Occipital lobe (tissue), 2 donors: ENCODE measurements around the gene USP48. TPM values are rescaled to one million over a fixed set of nuclear protein-coding genes. Genes with fewer than 3 reads are reported as not detected.
"Not testable (repeated sequence)": the region's sequence is repeated elsewhere in the genome, so short reads cannot be mapped to it uniquely, and the experiment has no call there.

Experiments used
- DNase-seq: peaks from one replicate; lab custom pipeline; 2025; lab: John Stamatoyannopoulos, UW
- total RNA-seq: library from RNA; depleted of rRNA; stranded (reverse); fragments of >200 nt; gene quantifications from one replicate; pipeline ENCODE4 v1.2.3, GENCODE V29; 2014

Gene USP48
- total RNA-seq, 1 donor from 2014 or later: 85.8 TPM

DNA sequence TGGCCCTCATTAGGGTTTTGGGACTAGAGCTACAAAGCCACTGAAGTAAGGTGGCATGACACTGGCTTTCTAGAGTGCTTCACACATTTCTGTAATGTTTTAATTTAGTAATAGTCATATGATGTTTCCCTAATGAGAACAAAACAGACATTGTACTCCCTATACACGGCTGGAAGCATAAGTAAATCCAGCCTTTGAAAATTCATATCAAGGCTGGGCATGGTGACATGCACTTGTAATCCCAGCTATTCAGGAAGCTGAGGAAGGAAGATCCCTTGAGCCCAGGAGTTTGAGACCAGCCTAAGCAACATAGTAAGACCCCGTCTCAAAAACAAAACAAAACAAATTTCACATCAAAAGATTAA lies 7.4 kb downstream of the USP48 start:
- no peak for DNase-seq

DNA sequence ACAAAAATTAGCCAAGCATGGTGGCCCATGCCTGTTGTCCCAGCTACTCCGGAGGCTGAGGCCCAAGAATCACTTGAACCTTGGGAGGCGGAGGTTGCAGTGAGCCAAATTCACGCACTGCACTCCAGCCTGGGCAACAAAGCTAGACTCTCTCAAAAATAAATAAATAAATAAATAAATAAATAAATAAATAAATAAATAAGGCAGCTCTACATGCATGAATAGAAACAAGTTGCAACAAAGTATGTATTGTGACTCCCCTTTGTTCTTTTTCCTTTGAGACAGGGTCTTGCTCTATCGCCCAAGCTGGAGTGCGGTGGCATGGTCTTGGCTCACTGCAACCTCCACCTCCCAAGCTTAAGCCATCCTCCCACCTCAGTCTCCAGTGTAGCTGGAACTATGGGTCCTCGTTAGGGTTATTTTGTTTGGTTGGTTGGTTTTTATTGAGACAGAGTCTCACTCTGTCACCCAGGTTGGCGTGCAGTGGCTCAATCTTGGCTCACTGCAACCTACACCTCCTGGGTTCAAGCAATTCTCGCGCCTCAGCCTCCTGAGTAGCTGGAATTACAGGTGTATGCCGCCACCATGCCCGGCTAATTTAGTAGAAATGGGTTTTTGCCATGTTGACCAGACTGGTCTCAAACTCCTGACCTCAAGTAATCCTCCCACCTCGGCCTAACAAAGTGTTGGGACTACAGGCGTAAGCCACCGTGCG lies 8.0 kb downstream of the USP48 start:
- no peak for DNase-seq

DNA sequence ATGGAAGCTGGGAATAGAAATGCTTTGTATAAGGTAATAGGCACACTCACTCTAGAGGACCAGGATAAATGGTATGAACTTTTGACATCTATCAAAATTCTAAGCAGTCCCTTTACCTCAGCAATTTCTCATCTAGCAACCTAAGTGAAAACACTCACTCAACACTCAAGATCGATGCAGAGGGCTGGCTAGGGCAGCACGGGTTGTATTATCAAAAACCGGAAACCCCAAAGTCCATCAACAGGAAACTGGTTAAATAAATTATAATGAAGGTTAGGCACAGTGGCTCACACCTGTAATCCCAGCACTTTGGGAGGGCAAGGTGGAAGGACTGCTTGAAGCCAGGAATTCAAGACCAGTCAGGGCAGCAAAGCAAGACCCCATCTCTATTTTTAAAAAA lies 9.4 kb downstream of the USP48 start:
- DNase-seq: no peak

DNA sequence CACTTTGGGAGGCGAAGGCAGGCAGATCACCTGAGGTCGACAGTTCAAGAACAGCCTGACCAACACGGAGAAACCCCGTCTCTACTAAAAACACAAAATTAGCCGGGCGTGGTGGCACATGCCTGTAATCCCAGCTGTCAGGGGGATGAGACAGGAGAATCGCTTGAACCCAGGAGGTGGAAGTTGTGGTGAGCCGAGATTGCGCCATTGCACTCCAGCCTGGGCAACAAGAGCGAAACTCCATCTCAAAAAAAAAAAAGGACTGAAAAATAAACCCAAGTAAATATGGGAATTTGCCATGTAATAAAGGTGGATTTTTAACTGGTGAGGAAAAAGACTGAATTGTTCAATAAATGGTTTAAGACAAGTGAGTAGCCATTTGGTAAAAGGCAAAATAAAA lies 11.3 kb downstream of the USP48 start:
- DNase-seq: not testable (repeated sequence)

DNA sequence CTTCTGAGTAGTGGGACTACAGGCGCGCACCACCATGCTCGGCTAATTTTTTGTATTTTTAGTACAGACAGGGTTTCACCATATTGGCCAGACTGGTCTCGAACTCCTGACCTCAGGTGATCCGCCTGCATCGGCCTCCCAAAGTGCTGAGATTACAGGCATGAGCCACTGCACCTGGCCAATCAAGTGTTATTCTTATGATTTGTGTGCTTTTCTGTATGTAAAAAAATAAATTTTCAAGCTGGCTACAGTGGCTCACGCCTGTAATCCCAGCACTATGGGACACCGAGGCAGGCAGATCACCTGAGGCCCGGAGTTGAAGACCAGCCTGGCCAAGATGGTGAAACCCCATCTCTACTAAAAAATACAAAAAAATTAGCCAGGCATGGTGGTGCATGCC lies 12.3 kb downstream of the USP48 start:
- not testable (repeated sequence) for DNase-seq

DNA sequence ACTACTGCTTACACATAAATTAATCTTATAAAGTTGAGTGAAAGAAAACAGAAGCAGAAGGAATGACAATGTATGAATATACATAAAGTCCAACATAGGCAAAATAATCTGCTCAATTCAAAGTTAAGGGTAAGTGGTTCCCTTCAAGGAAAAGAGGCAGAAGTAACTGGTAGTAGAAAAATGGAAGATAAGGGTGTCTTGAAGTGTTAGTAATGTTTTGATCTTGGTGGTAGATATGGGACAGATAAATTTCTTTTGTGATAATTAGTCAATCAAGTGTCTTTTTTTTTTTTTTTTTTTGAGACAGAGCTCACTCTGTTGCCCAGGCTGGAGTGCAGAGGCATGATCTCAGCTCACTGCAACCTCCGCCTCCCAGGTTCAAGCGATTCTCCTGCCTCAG lies 12.7 kb downstream of the USP48 start:
- DNase-seq: no peak

DNA sequence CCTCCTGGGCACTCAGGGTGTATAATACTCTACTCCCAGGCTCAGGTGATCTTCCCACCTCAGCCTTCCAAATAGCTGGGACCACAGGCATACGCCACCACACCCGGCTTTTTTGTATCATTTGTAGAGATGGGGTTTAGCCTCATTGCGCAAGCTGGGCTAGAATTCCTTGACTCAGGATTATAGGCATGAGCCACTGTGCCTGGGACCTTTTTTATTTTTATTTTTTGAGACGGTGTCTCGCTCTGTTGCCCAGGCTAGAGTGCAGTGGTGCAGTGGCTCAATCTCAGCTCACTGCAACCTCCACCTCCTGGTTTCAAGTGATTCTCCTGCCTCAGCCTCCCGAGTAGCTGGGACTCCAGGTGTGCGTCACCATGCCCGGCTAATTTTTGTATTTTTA lies 15.8 kb downstream of the USP48 start:
- DNase-seq: not testable (repeated sequence)

DNA sequence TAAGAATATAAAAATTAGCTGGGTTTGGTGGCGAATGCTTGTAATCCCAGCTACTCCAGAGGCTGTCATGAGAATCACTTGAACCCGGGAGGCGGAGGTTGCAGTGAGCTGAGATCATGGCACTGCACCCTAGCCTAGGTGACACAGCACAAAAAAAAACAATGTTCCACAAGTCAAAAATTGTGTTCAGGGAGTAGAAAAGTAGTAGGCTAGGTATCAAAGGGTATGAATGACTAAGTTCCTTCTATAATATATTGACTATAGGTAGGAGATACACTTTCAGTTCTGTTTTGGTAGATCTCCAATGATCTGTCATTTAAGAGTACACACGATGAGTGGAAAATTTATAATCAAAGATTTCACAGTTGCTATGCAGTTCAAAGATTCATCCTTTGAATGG lies 16.7 kb downstream of the USP48 start:
- no peak for DNase-seq

DNA sequence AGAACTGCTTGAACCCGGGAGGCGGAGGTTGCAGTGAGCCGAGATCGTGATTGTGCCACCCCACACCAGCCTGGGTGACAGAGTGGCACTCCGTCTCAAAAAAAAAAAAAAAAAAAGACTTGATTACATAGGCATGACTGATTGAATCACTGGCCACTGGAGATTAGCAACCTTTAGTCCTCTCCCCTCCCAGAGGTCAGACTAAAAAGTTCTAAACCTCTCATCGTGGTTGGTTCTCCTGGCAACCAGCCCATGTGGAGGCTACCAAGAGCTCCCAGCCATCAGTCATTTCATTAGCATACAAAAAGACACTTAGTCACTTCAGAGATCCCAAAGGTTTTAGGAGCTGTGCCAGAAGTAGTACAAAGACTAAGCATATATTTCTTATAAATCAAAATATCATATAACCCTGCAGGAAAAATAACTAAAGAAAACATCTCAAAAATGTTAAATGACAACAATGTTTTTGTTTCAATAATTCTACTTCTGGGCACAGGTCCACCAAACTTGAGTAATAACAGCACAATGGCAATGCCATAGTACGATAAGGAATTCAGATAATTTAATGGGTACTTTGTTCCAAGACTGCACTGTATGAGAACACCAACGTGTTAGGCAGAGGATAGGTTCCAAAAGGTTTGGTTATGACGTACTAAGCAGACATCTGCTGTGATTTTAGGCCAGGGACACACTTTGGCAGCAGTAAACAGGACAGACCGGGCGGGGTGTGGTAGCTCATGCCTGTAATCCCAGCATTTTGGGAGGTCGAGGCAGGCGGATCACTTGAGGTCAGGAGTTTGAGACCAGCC lies 18.1 kb downstream of the USP48 start:
- no peak for DNase-seq

DNA sequence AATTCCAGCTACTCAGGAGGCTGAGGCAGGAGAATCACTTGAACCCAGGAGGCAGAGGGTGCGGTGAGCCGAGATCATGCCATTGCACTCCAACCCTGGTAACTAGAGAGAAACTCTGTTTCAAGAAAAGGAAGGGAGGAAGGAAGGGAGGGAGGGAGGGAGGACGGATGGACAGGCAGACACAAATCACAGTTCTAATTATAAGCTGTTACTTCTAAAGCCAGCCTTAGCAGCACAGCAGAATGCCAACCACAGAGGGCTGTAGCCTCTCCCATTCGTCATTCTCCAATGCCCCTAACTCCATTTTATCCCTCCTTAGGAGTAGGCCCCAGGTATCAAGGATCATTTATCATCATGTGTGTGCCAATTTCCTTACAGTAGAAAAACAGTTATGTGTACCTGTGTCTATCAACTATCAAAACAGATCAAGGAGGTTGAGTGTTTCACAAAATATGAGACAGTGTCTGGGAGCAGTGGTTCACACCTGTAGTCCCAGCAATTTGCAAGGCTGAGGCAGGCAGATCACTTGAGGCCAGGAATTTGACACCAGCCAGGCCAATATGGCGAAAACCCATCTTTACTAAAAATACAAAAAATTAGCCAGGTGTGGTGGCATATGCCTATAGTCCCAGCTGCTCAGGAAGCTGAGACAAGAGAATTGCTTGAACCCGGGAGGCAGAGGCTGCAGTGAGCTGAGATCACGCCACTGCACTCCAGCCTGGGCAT lies 19.1 kb downstream of the USP48 start:
- no peak for DNase-seq

DNA sequence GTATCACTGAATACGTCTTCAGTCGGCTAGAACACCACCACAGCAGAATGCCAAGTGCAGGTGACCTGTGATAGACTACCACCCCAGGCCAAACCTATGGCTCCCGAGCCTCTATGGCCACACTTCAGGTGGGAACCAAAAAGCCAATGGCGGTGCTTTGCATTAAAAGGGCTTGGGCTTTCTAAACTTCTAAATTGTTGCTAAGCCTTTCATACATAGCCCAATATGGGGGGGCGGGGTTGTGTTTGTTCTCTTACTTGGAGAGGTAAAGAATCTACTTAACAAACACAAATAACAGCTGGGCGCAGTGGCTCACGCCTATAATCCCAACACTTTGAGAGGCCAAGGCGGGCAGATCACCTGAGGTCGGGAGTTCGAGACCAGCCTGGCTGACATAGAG lies 19.7 kb downstream of the USP48 start:
- DNase-seq: no peak

DNA sequence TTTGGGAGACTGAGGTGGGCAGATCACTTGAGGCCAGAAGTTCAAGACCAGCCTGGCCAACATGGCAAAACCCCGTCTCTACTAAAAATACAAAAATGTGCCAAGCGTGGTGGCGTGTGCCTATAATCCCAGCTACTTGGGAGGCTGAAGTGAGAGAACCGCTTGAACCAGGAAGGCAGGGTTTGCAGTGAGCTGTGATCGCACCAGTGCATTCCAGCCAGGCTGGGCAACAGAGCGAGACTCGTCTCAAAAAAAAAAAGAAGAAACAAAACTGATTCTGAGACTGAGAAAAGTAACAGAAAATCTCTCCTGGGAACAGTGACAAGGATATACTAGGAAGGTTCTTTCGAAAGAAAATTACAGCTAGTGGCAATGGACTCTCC lies 20.9 kb downstream of the USP48 start:
- DNase-seq: no peak

DNA sequence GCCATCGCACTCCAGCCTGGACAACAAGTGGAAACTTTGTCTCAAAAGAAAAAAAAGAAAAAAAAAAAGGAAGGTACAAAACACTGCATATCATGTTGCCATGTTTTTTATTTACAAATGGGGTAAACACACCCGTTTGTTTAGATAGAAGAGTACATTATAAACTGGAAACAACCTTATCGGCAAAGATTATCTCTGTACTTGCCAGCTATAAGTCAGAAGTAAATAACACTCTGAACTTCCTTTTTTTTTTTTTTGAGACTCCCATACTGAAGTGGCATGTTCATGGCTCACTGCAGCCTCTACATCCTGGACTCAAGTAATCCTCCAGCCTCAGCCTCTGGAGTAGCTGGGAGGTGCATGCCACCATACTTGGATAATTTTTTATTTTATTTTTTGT lies 21.9 kb downstream of the USP48 start:
- DNase-seq: no peak

DNA sequence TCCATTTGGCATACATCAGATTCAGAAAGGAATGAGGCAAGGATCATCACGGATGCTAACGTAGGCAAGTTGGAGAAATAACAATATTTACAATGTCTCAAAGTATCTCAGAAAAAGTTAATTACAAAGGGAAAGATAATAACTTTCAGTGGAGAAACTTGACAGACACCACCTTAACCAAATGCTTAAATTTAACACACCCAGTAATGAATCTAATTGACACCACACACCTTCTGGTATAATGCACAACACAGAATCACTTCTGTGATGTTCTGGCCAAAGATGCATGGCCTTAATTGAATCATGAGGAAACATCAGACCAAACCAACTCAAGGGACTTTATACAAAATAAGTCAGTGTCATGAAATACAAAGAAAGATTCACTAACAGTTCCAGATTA lies 23.1 kb downstream of the USP48 start:
- no peak for DNase-seq

DNA sequence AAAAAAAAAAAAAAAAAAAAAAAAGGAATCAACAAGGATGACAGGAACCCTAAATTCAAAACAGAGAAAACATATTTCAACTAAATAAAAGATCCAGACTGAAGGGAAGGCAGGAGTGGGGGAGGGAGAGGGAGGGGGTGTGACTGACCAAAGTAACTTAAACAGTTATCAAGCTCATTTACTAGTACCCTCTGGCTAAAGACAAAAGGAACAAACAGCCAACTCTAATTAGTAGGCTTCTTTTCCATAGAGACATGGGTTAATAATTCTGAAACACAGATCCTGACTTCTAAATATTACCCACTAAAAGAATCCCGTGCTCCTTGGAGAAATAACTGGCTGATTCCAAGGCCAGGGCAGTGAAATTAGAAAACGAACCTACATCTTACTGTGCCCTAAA lies 23.8 kb downstream of the USP48 start:
- DNase-seq: no peak

DNA sequence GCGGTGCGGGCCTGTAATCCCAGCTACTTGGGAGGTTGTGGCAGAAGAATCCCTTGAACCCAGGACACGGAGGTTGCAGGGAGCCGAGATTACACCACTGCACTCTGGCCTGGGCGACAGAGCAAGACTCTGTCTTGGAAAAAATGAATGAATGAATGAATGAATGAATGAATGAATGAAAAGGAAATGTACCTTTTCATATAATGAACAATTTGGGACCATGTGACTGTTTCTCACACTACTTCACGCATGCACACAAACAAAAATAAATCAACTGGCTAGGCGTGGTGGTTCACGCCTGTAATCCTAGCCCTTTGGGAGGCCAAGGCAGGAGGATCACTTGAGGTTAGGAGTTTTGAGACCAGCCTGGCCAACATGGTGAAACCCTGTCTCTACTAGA lies 24.3 kb downstream of the USP48 start:
- no peak for DNase-seq

DNA sequence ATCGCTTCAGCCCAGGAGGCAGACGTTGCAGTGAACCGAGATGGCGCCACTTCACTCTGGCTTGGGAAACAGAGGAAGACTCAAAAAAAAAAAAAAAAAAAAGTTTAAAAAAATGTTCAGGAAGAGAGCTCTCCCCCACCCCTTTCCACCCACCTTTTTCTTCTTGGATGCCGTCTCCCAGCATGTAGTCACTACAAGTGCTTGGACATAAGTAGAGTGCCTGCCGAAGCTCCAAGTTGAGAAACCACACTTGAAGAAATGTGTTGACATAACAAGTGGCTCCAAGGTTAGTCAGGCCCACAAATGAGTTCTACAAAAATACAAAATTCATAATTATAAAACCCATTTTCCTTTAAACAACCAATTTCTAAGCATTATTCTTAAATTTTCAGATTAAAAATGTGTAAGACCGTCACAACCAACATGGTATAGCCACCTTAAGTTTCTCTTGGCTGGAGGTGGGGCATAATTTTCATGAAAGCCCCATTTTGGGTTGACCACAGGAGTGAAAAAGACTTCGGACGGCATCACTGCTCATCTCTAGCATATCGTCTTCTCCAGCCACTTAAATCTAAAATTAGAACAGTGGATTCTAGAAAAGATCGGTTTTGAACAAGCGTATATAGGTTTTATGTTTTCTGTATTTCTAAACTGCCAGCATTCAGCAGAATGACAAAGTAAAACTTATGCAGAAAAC lies 26.4 kb downstream of the USP48 start:
- no peak for DNase-seq

DNA sequence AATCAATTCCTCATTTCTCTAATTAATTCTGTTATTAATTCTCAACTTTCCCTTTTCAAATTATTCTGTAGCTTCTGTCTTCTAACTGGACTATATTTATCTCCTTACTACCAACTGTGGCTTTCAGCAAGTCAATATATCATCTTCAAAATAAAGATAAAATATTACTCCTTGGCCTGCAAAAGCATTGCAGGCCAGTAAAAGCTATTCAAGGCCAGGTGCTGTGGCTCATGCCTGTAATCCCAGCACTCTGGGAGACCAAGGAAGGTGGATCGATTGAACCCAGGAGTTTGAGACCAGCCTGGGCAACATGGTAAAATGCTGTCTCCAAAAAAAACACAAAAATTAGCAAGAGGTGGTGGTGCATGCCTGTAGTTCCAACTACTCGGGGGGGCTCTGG lies 27.9 kb downstream of the USP48 start:
- no peak for DNase-seq

DNA sequence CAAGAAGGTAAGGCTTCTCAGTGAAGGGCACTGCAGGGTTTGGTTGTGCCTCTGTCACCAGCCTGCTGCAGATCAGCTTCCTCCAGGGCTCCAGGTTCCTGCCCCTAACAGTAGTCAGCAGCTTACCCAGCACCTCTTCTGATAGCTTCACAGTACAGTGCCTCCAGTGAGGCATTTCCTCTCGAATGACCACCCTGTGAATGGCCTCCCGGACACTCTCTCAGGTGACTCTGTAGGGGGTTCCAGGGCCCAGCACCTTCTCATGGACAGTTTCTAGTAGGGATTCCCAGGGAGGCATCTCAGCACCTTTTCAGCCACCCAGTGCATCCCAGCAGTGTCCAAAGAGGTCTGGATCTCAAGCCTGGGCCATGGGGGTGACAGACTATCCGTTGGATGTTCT lies 28.4 kb downstream of the USP48 start:
- no peak for DNase-seq

DNA sequence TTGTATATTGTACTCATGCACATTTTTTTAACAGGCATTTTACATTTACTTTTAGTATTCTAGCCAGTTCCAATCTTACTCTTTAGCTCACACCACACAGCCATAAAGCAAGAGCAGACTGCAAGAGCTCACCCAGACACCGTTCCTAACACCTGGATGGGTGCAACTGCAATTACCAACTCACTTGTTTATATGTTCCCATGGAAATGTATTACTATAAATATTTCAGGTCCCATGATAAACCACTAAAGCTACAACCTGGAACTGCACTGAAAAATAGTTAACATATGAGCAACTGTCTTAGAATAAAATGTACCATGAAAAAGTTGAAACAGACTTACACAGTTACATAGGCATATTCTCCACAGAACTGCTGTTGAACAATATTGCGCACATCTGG lies 30.8 kb downstream of the USP48 start:
- no peak for DNase-seq

DNA sequence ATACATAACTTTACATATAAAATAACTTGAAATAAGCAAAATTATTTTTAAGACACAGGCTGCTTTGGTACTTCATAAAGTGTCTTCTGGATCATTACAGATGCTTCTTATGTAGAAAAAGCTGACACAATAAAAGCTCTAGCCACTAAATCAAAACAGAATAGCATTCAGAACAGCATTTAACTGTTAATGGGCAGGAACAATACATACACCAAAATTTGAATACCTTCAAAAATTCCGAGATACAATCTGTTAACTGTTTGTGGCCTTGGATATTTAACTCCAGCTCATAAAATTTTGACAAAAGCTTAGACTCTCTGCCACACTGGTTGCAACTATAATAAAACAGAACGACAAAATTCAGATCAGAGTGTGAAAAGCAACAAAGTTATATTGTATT lies 31.7 kb downstream of the USP48 start:
- DNase-seq: no peak

DNA sequence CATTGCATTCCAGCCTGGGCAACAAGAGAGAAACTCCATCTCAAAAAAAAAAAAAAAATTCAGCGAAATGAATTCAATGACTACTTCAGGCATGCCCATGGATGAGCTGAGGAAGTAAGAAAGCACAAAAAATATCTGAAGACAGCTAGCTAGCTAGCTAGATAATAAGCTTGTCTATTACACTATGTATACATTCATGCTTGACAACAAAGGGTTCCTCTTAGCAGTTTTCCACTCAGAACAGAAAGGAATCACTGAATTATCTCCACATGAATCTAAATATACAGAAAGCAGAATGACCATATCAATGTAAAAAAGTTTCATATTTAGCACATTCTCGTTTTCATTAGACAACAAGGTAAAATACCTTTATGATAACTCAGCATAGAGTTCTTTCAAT lies 32.1 kb downstream of the USP48 start:
- no peak for DNase-seq
